Stimulated activated naive CD4-positive, alpha-beta T cell treated with Interleukin-2 at 50 U/mL for 16 hours (primary cell): ENCODE results near the gene UBE2V1.

ENCODE experiments used
- DNase-seq: peaks from one replicate; lab custom pipeline; 2025; lab: John Stamatoyannopoulos, UW

The UBE2V1 gene

DNA sequence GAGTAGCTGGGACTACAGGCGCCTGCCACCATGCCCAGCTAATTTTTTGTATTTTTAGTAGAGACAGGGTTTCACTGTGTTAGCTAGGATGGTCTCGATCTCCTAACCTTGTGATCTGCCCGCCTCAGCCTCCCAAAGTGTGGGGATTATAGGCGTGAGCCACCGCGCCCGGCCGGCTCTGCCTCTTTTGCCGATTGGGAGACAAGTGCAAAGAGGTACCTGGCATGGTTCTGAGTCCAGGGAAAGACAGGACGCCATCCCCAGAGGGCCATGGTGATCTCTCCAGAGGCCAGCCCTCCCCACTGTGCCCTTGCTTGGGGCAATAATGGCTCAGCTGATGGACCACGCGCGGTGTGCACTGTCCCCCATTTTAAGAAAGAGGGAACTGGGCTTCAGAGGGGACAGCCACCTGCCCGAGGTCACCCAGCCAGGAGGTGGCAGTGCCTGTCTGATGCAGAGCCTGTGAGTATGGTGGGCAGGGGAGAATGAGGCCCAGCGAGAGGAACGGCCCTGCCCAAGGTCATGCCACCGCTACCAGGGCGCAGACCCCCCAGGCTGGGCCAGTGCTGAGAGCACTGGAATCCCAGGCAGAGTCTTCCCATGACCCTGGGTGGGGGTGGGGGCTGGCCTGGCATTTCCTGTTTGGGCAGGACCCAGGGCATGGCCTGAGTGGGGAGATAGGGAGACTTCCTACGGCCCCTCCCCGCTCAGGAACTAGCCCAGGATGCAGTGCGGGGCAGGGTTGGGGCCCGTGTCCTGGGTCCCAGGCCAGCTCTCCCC, 69.2 kb downstream of the UBE2V1 start:
- DNase-seq: no peak

DNA sequence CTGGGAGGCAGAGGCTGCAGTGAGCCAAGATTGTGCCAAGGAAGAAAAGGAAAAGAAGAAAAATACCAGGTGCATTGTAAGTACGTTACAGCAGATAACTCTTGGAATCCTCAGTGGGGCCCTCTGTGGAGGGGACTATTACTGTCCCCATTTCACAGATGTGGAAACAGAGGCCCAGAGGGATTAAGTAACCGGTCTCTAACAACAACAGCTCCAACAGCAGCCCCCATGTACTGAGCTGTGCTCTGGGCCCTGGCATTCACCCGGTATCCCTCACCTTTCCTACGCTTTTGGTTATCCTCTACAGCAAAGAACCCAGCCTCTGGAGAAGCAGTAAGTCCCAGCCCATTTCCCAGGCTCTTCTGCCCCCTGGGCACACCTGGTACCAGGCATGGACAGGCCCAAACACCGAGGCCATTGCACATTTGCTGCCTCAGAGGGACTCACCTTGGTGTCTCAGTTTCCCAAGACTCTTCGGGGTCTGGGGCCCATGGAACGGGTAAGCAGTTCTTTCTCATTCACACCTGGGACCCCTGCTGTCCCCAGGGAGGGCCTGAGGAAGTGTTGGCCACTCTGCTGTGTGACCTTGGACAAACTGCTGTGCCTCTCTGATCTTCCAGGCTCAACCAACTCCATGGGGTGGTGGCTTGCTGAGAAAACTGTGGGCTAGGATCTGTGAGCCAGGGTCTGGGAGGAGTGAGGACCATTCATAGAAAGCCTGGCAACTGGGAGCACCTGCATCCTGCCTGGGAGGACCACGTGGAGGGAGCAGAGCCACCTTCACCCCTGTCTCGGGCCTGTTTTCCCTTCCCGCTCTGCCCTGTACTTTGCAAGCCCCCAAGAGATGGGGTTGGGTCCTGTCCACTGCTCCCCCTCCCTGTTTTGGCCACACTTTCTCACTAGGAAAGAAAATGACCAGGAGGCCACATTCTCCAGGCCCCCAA, 70.3 kb downstream of the UBE2V1 start:
- DNase-seq: no peak

DNA sequence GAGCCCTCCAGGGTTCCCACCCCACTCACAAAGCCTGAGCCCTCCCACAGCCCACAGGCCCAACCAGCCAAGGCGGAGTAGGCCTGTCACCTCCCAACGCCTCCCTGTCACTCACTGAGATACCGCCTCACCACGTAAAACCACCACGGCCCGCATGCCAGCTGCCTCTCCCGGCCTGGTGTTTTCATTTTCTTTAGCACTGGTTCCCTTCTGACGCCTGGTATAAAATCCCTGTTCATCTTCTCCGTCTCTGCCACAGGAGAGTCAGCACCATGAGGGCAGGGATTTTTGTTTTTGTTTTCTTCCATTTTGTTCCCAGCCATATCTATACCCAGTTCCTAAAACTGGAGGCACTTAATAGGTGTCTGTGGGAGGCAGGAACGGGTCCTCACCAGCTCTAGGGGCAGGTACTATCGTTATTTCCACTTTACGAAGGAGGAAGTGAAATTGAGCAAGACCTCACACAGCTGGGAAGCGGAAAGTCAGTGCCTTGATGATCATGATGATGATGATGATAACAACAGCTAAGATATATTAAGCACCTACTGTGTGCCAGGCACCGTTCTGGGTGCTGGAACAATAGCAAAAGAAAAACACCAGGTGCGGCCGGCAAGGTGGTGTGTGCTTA, 71.6 kb downstream of the UBE2V1 start:
- no peak for DNase-seq

DNA sequence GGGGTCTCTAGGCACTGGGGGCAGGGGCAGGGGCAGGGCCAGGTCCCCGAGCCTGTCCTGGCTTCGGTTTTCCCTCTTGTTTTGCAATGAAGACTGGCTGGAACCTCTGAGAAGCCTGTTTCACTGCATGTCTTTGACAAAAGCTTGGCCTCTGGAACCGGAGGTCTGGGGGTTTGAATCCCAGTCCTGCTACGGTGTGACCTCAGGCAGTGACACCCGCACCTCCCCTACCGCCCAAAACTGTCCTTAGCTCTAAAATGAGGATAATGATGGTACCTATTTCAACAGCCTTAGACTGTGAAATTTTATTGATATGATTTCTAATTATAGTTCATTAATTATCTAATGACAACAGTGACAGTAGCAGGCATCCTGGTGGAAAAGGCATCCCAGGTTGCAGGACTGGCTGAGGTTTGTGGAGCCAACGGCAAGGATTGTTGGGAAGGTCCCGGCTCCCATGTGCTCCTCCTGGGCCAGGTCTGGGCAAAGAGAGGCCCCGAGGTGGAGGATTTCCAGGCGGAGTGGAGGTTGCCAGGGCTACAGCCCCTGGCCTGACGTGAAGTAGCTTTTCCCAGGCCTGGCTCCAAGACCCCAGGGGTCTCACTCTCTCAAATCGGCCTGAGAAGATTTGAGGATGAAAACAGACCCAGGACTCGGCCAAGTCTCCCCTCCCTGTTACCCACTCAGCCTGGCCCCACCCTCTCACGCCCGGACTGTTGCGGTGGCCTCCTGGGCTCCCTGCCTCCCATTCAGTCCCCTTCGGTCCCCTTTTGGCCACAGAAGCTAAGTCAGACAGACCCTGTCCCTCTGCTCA, 72.3 kb downstream of the UBE2V1 start:
- no peak for DNase-seq

DNA sequence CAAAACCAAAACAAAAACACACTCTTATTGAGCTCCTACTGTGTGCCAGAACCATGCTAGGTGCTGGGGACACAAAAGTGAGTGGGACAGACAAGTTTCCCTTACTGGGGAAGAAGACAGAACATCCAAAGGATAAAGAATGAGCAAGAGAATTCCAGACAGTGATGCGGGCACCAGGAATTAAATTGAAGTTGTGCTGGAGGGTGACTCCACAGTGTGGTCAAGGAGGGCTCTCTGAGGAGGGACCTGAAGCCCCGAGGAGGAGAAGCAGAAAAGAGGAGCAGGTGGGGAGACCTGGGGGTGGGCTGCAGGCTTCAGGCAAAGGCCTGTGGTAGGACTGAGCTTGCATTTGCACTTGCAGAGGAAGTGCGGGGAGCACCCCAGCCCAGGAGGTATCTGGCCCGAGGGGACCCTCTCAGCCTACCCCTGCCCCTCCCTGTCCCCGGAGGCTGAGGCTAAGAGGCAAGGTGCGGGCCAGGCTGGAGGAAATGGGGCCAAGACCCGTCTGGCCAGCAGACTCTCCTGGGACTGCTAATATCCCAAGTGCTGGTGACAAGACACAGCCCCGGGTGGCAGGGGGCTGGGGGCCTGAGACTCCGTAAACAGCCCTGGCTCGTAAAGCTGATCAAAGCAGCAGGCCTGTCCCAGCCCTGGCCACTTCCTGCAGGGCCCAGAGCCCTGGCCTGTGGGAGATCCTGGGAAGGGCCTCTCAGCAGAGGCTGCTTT, 73.1 kb downstream of the UBE2V1 start:
- no peak for DNase-seq

DNA sequence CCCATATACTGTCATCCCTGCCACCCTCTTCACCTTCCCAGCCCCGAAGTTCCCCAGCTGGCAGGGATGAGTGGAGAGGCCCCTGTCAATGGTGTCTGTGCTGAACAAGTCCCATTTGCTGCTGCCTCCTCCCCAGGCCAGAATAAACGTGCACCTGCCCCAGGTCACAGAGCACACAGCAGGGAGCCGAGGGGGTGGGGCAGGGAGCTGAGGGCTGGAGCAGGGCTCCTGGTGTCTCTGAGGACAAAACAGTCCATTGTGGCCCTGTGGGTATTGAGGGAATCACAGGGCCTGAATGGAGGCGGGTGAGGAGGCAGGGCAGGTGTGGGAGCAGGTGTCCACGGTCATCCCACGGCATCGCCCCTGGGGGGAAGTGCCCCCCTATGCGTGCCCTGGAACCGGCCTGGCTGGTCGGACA, 74.4 kb downstream of the UBE2V1 start:
- DNase-seq: no peak

DNA sequence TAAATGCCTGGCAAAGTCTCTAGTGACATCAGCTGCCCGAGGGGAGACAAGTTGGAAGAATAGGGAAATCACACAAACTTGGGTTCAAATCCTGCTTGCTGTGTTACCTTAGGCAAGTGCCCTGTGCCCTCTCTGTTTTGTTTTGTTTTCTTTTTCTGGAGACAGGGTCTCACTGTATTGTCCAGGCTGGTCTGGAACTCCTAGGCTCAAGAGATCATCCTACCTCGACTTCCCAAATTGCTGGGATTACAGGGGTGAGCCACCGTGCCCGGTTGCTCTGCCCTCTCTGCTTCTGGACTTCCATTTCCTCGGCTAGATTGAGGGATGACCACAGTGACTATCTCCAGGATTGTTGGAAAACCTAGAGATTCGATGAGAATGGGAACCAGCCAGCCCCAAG, 74.8 kb downstream of the UBE2V1 start:
- DNase-seq: no peak

DNA sequence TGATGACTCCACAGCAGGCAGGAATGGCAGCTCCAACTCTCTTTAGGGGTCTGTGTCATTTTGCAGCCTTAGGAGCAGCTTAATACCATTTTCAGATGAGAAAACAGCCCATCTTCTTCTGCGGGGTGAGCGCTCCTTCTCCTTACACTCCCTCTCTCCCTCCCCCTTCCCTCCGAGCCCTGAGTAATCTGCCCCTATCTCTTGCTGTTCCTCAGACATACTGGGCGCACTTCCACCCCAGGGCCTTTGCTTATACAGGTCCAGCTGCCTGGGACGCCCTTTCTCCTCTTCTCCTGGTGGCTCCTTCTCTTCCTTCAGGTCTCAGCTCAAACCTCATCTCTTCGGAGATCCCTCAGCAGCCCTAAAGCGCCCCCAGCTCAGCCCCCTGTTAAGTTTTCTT, 75.4 kb downstream of the UBE2V1 start:
- no peak for DNase-seq

DNA sequence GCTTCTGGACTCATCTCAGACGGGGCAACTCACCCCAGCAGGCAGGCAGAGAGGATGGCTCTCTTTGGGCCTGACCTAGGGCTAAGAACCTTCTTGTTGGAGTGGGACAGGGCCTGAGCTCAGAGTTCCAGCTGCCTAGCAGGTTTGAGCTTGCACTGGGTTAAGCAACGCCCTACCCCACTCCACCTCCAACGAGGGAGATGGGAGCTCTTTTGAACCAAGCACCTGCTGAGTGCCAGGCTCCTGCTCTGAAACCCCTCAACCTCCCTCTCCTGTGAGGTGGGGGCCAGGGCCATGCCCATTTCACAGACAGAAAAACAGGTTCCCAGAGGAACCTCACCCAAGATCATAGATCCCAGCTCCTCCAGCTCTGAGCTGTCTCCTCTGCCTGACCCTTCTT, 75.8 kb downstream of the UBE2V1 start:
- DNase-seq: no peak

DNA sequence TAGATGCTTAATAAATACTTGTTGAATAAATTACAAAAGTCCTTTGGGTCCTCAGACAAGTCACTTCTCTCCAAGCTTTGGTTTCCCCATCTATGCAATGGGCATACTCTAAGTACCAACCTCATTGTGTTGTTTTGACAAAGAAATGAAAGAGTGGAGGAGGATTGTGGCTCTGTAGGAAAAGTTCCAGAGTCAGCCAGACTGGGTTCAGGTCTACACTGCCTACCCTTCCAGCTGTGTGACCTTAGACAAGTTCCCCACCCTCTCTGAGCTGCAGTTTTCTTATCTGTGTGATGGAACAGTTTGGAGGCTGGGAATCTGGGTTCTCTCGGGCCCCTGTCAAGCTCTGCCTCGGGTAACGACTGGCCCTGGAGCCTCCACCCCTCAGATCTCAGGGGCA, 76.2 kb downstream of the UBE2V1 start:
- no peak for DNase-seq

DNA sequence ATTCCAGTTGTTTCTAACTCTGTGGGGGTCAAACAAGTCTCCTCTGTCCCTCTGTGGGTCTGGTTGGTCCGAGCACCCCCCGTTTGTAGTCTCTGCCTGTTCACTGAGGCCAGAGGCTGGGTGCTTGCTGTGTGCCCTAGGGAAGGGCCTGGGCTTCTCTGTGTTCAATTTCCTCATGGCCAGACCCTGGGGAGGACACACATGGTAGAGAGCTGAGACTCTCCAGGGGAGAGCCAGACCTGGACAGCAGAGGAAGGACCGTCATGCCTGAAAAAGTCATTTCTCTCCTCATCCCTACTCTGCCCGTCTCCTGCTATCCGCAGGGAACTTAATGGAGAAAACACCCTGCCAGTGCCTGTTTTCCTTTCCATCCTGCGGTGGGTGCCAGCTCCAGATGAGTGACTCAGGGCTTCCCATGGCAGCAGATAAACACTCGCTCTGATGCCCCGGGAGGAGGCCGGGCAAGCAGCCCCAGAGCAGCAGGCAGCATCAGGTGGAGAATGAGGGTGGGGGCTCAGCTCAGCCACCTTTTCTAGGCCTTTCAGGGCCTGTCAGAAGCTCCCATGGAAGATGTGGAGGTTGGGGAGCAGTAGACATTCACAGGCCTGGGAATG, 78.3 kb downstream of the UBE2V1 start:
- DNase-seq: no peak

DNA sequence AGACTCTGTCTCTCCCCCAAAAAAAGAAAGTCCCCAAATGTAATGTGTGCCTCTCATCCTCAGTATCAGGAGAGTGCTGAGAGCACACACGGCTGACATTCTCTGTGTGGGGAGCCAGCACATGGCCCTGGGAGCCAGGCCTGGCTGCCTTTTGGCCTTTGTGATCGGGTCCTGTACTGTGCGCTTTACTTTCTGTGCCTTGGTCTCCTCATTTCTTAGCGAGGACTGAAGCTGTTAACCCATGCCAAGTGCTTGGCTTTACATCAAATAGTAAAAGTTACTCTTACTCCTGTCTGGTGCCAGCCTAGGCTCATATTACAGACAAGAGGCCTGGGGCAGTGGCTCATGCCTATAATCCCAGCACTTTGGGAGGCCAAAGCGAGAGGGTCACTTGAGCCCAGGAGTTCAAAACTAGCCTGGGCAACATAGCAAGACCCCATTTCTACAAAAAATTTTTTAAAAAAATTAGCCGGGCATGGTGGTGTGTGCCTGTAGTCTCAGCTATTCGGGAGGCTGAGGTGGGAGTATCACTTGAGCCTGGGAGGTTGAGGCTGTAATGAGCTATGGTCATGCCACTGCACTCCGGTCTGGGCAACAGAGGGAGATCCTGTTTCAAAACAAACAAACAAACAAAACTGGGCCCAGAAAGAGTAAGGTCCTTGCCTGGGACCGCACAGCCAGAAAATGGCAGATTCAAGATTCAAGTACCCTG, 79.8 kb downstream of the UBE2V1 start:
- no peak for DNase-seq
